Measurements from ENCODE around the gene METTL22. TPM values are rescaled to one million over a fixed set of nuclear protein-coding genes. Genes with fewer than 3 reads are reported as not detected.

Gene METTL22, protein sequence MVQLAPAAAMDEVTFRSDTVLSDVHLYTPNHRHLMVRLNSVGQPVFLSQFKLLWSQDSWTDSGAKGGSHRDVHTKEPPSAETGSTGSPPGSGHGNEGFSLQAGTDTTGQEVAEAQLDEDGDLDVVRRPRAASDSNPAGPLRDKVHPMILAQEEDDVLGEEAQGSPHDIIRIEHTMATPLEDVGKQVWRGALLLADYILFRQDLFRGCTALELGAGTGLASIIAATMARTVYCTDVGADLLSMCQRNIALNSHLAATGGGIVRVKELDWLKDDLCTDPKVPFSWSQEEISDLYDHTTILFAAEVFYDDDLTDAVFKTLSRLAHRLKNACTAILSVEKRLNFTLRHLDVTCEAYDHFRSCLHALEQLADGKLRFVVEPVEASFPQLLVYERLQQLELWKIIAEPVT
- total RNA-seq (2022) = 36.7 and 47.2 TPM in 2 replicates
- Bru-seq, nascent RNA = percentile 67 among the genes with signal in this experiment
- percentile 68 among the genes with signal in this experiment for BruChase-seq, experiment 1, labeled RNA remaining after a 6-hour chase
- percentile 67 among the genes with signal in this experiment for BruChase-seq, experiment 2, labeled RNA remaining after a 2-hour chase
- long read RNA-seq, full-length matches to known transcripts = 25 of 48 reads
- long read RNA-seq, partial matches to known transcripts = 9 of 48 reads
- long read RNA-seq, other reads (novel, unspliced or antisense) = 14 of 48 reads

DNA sequence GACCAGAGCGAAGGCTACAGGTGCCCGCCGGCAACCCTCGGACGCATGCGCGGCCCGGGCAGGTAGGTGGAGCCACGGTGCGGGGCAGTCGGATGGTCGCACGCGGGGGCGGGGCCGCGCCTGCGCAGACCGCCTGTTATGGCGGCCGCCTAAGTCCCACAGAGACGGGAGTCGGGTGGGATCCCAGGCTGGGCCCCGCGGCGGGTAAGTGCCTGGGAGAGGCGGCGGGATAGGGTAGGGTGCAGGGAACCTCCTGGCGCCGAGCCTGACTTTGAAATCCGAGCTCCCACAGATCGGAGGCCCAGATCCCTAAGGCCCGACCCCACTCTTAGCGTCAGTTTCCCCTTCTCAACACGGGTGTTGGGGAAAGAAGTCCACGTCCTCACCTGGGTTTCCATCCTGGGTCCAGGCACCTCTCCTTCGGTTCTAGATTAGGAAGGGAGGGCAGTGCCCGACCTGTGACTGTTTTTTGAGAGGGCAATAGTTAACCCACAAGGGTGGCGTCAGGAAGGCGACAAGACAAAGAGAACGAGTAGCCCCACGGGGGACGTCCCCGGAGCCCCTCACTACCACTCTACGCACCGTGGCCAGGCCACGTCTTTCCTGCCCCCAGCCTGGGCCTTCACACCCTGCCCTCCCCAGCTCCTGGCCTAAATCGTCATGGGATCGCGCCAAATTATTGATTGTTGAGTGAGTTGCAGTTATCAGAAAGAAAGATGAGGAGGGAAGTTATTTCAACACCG lies at the start of gene METTL22:
Gene METTL22, plus strand, starts transcription at position 127 of the 743 bp plus-strand sequence. CDS start 3,968 bp downstream, outside the sequence.
- peak within 1 kb of the TSS; percentile 92 for H3K27ac Mint-ChIP-seq (ENCODE audit: low read depth, unreplicated experiment)
- peak within 1 kb of the TSS; percentile 84 for H3K4me3 Mint-ChIP-seq (ENCODE audit: unreplicated experiment)
- DNase-seq (ENCODE audit: unreplicated experiment) = peak; percentile 84
- peaks cover 11% of the 10 kb centered on the region for H3K4me1 Mint-ChIP-seq (ENCODE audit: insufficient read depth, unreplicated experiment)
- H3K9me3 Mint-ChIP-seq (ENCODE audit: unreplicated experiment) = no peaks in the 10 kb centered on the region
- H3K36me3 Mint-ChIP-seq (ENCODE audit: insufficient read depth, unreplicated experiment) = peaks cover 19% of the 10 kb centered on the region
- ChIA-PET POLR2A (interaction anchor here (0.5 to 2.0 kb wide), 9 partner anchors 9 to 346 kb away, joined by 3 to 7 read pairs (median 5); partner anchors contain the start of gene CARHSP1), CTCF (interaction anchor here (0.5 to 3.3 kb wide), 10 partner anchors 15 to 387 kb away, joined by 3 to 19 read pairs (median 3); no protein-coding TSS in a partner anchor)
- TF ChIP-seq, protein P1, sequence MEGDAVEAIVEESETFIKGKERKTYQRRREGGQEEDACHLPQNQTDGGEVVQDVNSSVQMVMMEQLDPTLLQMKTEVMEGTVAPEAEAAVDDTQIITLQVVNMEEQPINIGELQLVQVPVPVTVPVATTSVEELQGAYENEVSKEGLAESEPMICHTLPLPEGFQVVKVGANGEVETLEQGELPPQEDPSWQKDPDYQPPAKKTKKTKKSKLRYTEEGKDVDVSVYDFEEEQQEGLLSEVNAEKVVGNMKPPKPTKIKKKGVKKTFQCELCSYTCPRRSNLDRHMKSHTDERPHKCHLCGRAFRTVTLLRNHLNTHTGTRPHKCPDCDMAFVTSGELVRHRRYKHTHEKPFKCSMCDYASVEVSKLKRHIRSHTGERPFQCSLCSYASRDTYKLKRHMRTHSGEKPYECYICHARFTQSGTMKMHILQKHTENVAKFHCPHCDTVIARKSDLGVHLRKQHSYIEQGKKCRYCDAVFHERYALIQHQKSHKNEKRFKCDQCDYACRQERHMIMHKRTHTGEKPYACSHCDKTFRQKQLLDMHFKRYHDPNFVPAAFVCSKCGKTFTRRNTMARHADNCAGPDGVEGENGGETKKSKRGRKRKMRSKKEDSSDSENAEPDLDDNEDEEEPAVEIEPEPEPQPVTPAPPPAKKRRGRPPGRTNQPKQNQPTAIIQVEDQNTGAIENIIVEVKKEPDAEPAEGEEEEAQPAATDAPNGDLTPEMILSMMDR (IDR thresholded peaks at IDR 0.05; ENCODE audit: unreplicated experiment) = no peak
- no peaks in the 10 kb centered on the region for H3K27me3 Mint-ChIP-seq (ENCODE audit: insufficient read depth, unreplicated experiment)
- intact Hi-C loops (cut with micrococcal nuclease) = loop anchor here (5.0 kb wide), 1 partner anchor 54 kb away; no protein-coding TSS in a partner anchor
- BruUV-seq (replicated peaks) = TSS peak; percentile 55

DNA sequence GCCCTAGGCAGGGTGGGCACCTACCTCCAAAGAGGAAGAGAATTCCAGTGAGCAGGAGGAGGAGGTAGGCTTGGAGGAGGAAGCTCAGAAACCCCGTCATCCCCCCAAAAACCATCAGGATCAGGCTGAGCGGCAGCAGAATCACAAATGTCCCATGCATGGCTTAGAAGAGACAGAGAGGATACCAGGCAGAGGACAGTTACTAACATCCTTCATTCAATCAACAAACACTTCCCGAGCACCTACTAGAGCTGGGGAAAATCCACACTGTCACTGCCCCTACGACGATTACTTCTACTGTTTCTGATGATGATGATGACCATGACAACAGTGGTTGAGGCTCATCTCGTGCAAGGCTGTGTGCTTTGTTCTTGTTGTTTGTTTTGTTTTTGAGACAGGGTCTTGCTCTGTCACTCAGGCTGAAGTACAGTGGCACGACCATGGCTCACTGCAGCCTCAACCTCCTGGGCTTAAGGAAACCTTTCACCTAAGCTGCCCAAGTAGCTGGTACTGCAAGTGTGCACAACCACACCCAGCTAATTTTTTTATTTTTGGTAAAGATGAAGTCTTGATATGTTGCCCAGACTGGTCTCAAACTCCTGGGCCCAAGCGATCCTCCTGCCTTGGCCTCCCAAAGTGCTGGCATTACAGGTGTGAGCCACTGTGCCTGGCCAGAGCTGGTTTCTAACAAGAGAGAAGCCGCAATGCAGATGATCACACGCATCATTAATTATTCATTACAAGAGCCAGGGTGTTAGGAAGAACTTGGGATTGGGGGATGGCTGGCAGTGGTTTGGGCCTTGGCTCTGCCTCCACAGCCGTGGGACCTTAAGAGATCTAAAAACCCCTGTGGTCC lies 49.2 kb upstream of the METTL22 start:
- H3K27ac Mint-ChIP-seq (ENCODE audit: low read depth, unreplicated experiment) = peak overlapping the region; percentile 5
- intact Hi-C loops (cut with micrococcal nuclease) = no loop called here
- no peak overlapping the region for H3K4me3 Mint-ChIP-seq (ENCODE audit: unreplicated experiment)
- H3K27me3 Mint-ChIP-seq (ENCODE audit: insufficient read depth, unreplicated experiment) = peaks cover 24% of the 10 kb centered on the region
- no peak for DNase-seq (ENCODE audit: unreplicated experiment)
- no TSS peak for BruUV-seq (replicated peaks)
- ChIA-PET CTCF (interaction anchor here (0.6 to 3.2 kb wide), 31 partner anchors 11 to 704 kb away, joined by 3 to 39 read pairs (median 7); partner anchors contain the start of genes LITAFD, METTL22, PMM2 and TMEM186), POLR2A (interaction anchor here (0.9 to 1.4 kb wide), 3 partner anchors 49 to 296 kb away, joined by 3 to 6 read pairs (median 4); partner anchors contain the start of genes CARHSP1 and METTL22)
- no peaks in the 10 kb centered on the region for H3K36me3 Mint-ChIP-seq (ENCODE audit: insufficient read depth, unreplicated experiment)
- H3K4me1 Mint-ChIP-seq (ENCODE audit: insufficient read depth, unreplicated experiment) = peaks cover 5% of the 10 kb centered on the region
- TF ChIP-seq, protein P1 (IDR thresholded peaks at IDR 0.05; ENCODE audit: unreplicated experiment) = no peak
- H3K9me3 Mint-ChIP-seq (ENCODE audit: unreplicated experiment) = no peaks in the 10 kb centered on the region

DNA sequence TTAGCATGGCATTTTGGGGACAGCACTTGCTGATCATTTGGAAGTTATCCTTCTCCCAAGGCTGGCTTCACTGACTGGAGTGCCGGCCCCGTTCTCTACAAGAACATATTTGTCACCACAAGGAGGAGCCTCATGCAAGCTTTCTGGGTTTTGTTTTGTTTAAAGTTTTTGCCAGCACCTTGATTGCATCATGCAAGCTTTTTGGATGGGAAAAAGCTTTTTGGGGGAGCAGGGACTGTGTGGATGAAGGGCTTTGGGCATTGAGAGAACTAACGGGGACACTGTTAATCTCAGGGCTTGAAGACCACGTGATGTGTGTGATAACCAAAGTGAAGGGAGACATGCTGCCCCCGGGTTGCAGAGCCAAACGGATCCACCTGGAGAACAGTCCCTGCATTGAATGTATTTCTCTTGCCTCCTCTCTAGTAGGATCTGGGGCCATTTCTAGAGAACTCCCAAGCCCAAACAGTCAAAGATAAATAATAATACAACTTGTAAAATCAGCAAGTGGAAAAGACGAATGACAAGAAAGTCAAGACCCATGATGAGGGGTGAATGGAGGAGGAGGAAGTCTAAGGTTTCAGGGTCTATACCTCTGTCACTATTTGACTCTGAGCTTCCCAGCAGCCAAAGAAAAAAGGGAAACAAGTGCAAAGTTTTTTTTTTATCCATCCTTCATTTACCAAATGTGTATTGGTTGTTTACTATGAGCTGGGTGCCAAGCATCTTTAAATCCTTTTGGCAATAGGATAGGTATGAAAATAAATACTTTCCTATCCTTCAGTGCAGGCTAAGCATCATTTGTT lies 48.4 kb upstream of the METTL22 start:
- no TSS peak for BruUV-seq (replicated peaks)
- Mint-ChIP-seq H3K27ac (ENCODE audit: low read depth, unreplicated experiment) (peak overlapping the region; percentile 5), H3K4me3 (ENCODE audit: unreplicated experiment) (no peak overlapping the region), H3K9me3 (ENCODE audit: unreplicated experiment) (no peaks in the 10 kb centered on the region), H3K27me3 (ENCODE audit: insufficient read depth, unreplicated experiment) (peaks cover 24% of the 10 kb centered on the region), H3K36me3 (ENCODE audit: insufficient read depth, unreplicated experiment) (no peaks in the 10 kb centered on the region), H3K4me1 (ENCODE audit: insufficient read depth, unreplicated experiment) (peaks cover 5% of the 10 kb centered on the region)
- TF ChIP-seq, protein P1 (IDR thresholded peaks at IDR 0.05; ENCODE audit: unreplicated experiment) = peak; percentile 51
- CTCF ChIA-PET = interaction anchor here (0.6 to 3.2 kb wide), 32 partner anchors 11 to 1890 kb away, joined by 3 to 39 read pairs (median 6); partner anchors contain the start of genes LITAFD, METTL22, PMM2 and TMEM186
- peak; percentile 46 for DNase-seq (ENCODE audit: unreplicated experiment)
- POLR2A ChIA-PET = interaction anchor here (0.9 to 1.4 kb wide), 3 partner anchors 48 to 295 kb away, joined by 3 to 6 read pairs (median 4); partner anchors contain the start of genes CARHSP1 and METTL22
- intact Hi-C loops (cut with micrococcal nuclease) = no loop called here
